B cell (primary cell): ENCODE results near the gene ADM2. TPM values are rescaled to one million over a fixed set of nuclear protein-coding genes. Genes with fewer than 3 reads are reported as not detected.
A peak's percentile ranks its signal among the peaks of the same experiment; 100 is the strongest.

Experiments
- ATAC-seq: fragments of 200-7000 bp; cut with Tn5 transposase; one replicate; pipeline ENCODE4 v1.10.0; 2021; ENCODE audit warnings: low read depth, mild to moderate bottlenecking, moderate number of reproducible peaks, moderate library complexity
- CTCF ChIA-PET: fragments of 350-600 bp; sonication (Branson Sonifier 250); formaldehyde crosslinking; loops from one replicate; lab custom pipeline; 2021; ENCODE audit warnings: antibody characterized with exemption, inconsistent platforms; lab: Charles Lee
- POLR2A ChIA-PET: fragments of 350-600 bp; sonication (Branson Sonifier 250); formaldehyde crosslinking; loops from one replicate; lab custom pipeline; 2021; ENCODE audit warnings: antibody characterized with exemption; lab: Charles Lee
- DNase-seq: peaks from one replicate; pipeline ENCODE4 v3.0.0; 2013
- H2AFZ ChIP-seq: 2 replicates; pipeline ENCODE4 v1.6.1; 2012; ENCODE audit warnings: mild to moderate bottlenecking, low read depth, low read length; ENCODE audit not compliant: insufficient read depth, poor library complexity, severe bottlenecking
- H3K27ac ChIP-seq, 2 donors: 1 replicate in 1 of 2; 2 replicates in 1 of 2; pipeline ENCODE4 v1.5.1; 2012 to 2013; ENCODE audit warnings: low read length in 2 of 2, mild to moderate bottlenecking in 2 of 2, moderate library complexity in 1 of 2
- H3K27me3 ChIP-seq, 4 experiments: fragments of 200-600 bp in 1 of 4; sonication (generic) in 1 of 4; replicated peaks in 1 of 4; 1 replicate in 2 of 4; 2 replicates in 2 of 4; pipeline versions ENCODE4 v1.6.1 to v1.7.0; 2013 to 2016; ENCODE audit warnings: low read length in 3 of 4, mild to moderate bottlenecking in 2 of 4, mixed read lengths in 1 of 4, moderate library complexity in 1 of 4; ENCODE audit not compliant: insufficient read depth in 4 of 4, control insufficient read depth in 3 of 4; ENCODE audit errors: control extremely low read depth in 1 of 4
- H3K36me3 ChIP-seq, 2 experiments: replicated peaks in 1 of 2; 1 replicate in 1 of 2; 2 replicates in 1 of 2; pipeline versions ENCODE4 v1.6.1 to v1.7.1; 2013; ENCODE audit warnings: low read length in 1 of 2; ENCODE audit not compliant: insufficient read depth in 2 of 2, control insufficient read depth in 1 of 2; ENCODE audit errors: control extremely low read depth in 1 of 2, extremely low read depth in 1 of 2
- H3K4me1 ChIP-seq, 2 donors: fragments of 200-600 bp in 1 of 2; sonication (generic) in 1 of 2; 1 replicate in 1 of 2; 2 replicates in 1 of 2; pipeline versions ENCODE4 v1.5.1 to v1.6.1; 2013 to 2017; ENCODE audit warnings: low read length in 2 of 2; ENCODE audit not compliant: control insufficient read depth in 2 of 2, insufficient read depth in 2 of 2
- H3K4me2 ChIP-seq: replicated peaks from 2 replicates; pipeline ENCODE3; 2012; ENCODE audit warnings: mild to moderate bottlenecking, low read depth, low read length; ENCODE audit not compliant: poor library complexity, severe bottlenecking
- H3K4me3 ChIP-seq, 5 experiments: fragments of 200-600 bp in 1 of 5; sonication (generic) in 1 of 5; 1 replicate in 3 of 5; 2 replicates in 2 of 5; pipeline versions ENCODE4 v1.5.1 to v1.7.0; 2011 to 2016; ENCODE audit warnings: low read length in 4 of 5, mild to moderate bottlenecking in 4 of 5, low read depth in 2 of 5, control low read depth in 1 of 5, moderate library complexity in 1 of 5; ENCODE audit not compliant: insufficient read depth in 1 of 5; ENCODE audit errors: control extremely low read depth in 1 of 5, extremely low read depth in 1 of 5
- H3K79me2 ChIP-seq: fragments of 200-600 bp; sonication (generic); one replicate; pipeline ENCODE4 v1.6.0; 2016; ENCODE audit warnings: low read length; ENCODE audit not compliant: control insufficient read depth, insufficient read depth
- H3K9ac ChIP-seq: fragments of 200-600 bp; sonication (generic); 2 replicates; pipeline ENCODE4 v1.6.1; 2017; ENCODE audit warnings: mild to moderate bottlenecking, low read length, moderate library complexity
- H3K9me3 ChIP-seq, 3 donors: one replicate each; pipeline versions ENCODE4 v1.6.1 to v1.7.1; 2013; ENCODE audit warnings: low read length in 2 of 3; ENCODE audit not compliant: control insufficient read depth in 2 of 3, insufficient read depth in 1 of 3; ENCODE audit errors: control extremely low read depth in 1 of 3
- H4K20me1 ChIP-seq: 2 replicates; pipeline ENCODE4 v1.6.0; 2012; ENCODE audit warnings: mild to moderate bottlenecking, low read length; ENCODE audit not compliant: insufficient read depth, control insufficient read depth, poor library complexity, severe bottlenecking
- H3K27ac Mint-ChIP-seq: one replicate; pipeline ENCODE4 v1.8.0; 2021; ENCODE audit warnings: mixed read lengths
- H3K27me3 Mint-ChIP-seq: one replicate; pipeline ENCODE4 v1.8.0; 2021; ENCODE audit warnings: mixed read lengths
- H3K4me1 Mint-ChIP-seq: one replicate; pipeline ENCODE4 v1.8.0; 2021; ENCODE audit warnings: mixed read lengths
- H3K4me3 Mint-ChIP-seq: one replicate; pipeline ENCODE4 v1.8.0; 2021; ENCODE audit warnings: mixed read lengths
- H3K9me3 Mint-ChIP-seq: one replicate; pipeline ENCODE4 v1.8.0; 2022; ENCODE audit warnings: mixed read lengths; ENCODE audit not compliant: insufficient read depth
- CTCF ChIP-seq: fragments of 200-600 bp; IDR thresholded peaks from one replicate; pipeline ENCODE4 v1.8.0; 2022; ENCODE audit warnings: antibody characterized with exemption, mild to moderate bottlenecking
- EZH2 ChIP-seq: IDR thresholded peaks from 2 replicates; pipeline ENCODE4 v1.6.1; 2012; ENCODE audit warnings: borderline replicate concordance, low read depth, mild to moderate bottlenecking, moderate library complexity, low read length; ENCODE audit not compliant: insufficient read depth, poor library complexity, severe bottlenecking
- WGBS: methylation state at CpG from one replicate; pipeline ENCODE4 v1.1.5; 2013; ENCODE audit warnings: missing lambda C conversion rate; ENCODE audit not compliant: insufficient coverage; 5-methylcytosine and 5-hydroxymethylcytosine counted together
- intact Hi-C: fragments of 100-400 bp; cut with micrococcal nuclease; formaldehyde crosslinking; loops from one replicate; pipeline ENCODE4 v1.10.0; 2022
- polyA plus RNA-seq: library from polyadenylated mRNA; depleted of rRNA; stranded (reverse); fragments of >200 nt; gene quantifications from 2 replicates; pipeline ENCODE4 v1.2.3, GENCODE V29; 2012
- total RNA-seq, 2 donors: library from RNA; stranded (reverse); fragments of 120-200 nt in 1 of 2; gene quantifications; 1 replicate in 1 of 2; 2 replicates in 1 of 2; pipeline versions ENCODE4 v1.2.3 to v1.2.4, GENCODE V29; 2013 to 2022

The ADM2 gene
- total and polyA plus RNA-seq, 2 donors (not counting 1 experiment from before 2014, with no cell fraction given), result 0.67 to 3.7 TPM

DNA sequence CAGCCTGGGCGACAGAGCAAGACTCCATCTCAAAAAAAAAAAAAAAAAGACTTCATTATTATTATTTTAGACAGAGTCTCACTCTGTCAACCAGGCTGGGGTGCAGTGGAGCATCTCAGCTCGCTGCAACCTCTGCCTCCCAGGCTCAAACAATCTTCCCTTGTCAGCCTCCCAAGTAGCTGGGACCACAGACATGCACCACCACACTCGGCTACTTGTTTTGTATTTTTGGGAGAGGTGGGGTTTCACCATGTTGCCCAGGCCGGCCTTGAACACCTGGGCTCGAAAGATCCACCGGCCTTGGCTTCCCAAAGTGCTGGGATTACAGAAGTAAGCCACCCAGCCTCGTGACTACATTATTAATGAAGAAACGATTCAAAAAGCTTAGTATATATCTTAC lies 53.8 kb downstream of the ADM2 start:
- WGBS, result 86% methylated on average over 1 of the region's 8 CpGs
- peaks cover 0 to 2% (median 0%) of the 10 kb centered on the region in 3 donors for H3K9me3 ChIP-seq
- peak; percentile 52 for DNase-seq
- CTCF ChIA-PET, result interaction anchor here (0.7 to 3.4 kb wide), 4 partner anchors 9 to 30 kb away, joined by 4 to 13 read pairs (median 6); partner anchors contain the start of gene SCO2
- intact Hi-C loops, result no loop called here
- H2AFZ ChIP-seq, result no peak overlapping the region
- H3K4me1 ChIP-seq, result peaks cover 32 to 62% of the 10 kb centered on the region in 2 donors
- peaks cover 49% of the 10 kb centered on the region for H3K4me1 Mint-ChIP-seq
- peaks cover 17% of the 10 kb centered on the region for H3K79me2 ChIP-seq
- no peak for ATAC-seq
- H3K9ac ChIP-seq, result no peak overlapping the region
- no peaks in the 10 kb centered on the region for H3K9me3 Mint-ChIP-seq
- H3K27me3 ChIP-seq, result no peaks in the 10 kb centered on the region
- POLR2A ChIA-PET, result interaction anchor here (0.6 to 1.7 kb wide), 5 partner anchors 10 to 294 kb away, joined by 3 to 13 read pairs (median 5); partner anchors contain the start of gene SCO2
- peak overlapping the region in 1 of 5 experiments; percentile 21 for H3K4me3 ChIP-seq
- TF ChIP-seq CTCF (no peak), EZH2 (no peak)
- peak overlapping the region; percentile 37 for H3K4me2 ChIP-seq
- peak overlapping the region; percentile 49 for H3K4me3 Mint-ChIP-seq
- no peaks in the 10 kb centered on the region for H3K36me3 ChIP-seq
- no peaks in the 10 kb centered on the region for H3K27me3 Mint-ChIP-seq
- peak overlapping the region; percentile 99 for H3K27ac Mint-ChIP-seq
- no peaks in the 10 kb centered on the region for H4K20me1 ChIP-seq
- peak overlapping the region in 1 of 2 donors; percentile 64 for H3K27ac ChIP-seq

Other genes starting within 250 kb of the ADM2 start
- 137 and 139 TPM in 2 replicates for gene TUBGCP6, start 236.5 kb upstream of the ADM2 start, total RNA-seq
- 174 and 178 TPM in 2 replicates for gene TUBGCP6, start 236.5 kb upstream of the ADM2 start, polyA plus RNA-seq
- 120 and 136 TPM in 2 replicates for gene HDAC10, start 230.3 kb upstream of the ADM2 start, total RNA-seq
- 187 and 241 TPM in 2 replicates for gene HDAC10, start 230.3 kb upstream of the ADM2 start, polyA plus RNA-seq
- 5.3 and 6.5 TPM in 2 replicates for gene MAPK12, start 219.9 kb upstream of the ADM2 start, total RNA-seq
- gene MAPK12, start 219.9 kb upstream of the ADM2 start, polyA plus RNA-seq, result 7.5 and 7.8 TPM in 2 replicates
- gene MAPK11, start 211.2 kb upstream of the ADM2 start, total RNA-seq, result 8.1 and 9.8 TPM in 2 replicates
- 7.8 and 9.9 TPM in 2 replicates for gene MAPK11, start 211.2 kb upstream of the ADM2 start, polyA plus RNA-seq
- 30.3 and 31.4 TPM in 2 replicates for gene PLXNB2, start 173.9 kb upstream of the ADM2 start, total RNA-seq
- gene PLXNB2, start 173.9 kb upstream of the ADM2 start, polyA plus RNA-seq, result 5.2 and 5.9 TPM in 2 replicates
- gene DENND6B, start 154.5 kb upstream of the ADM2 start, total RNA-seq, result 10.3 and 10.6 TPM in 2 replicates
- gene DENND6B, start 154.5 kb upstream of the ADM2 start, polyA plus RNA-seq, result 2.8 and 3.6 TPM in 2 replicates
- gene PPP6R2, start 138.2 kb upstream of the ADM2 start, total RNA-seq, result 98.7 and 101 TPM in 2 replicates
- gene PPP6R2, start 138.2 kb upstream of the ADM2 start, polyA plus RNA-seq, result 91.4 TPM in 2 replicates
- gene SBF1, start 6.5 kb upstream of the ADM2 start, total RNA-seq, result 254 TPM in 2 replicates
- 110 and 123 TPM in 2 replicates for gene SBF1, start 6.5 kb upstream of the ADM2 start, polyA plus RNA-seq
- gene MIOX, start 5.3 kb downstream of the ADM2 start, total RNA-seq, result not detected in 2 replicates
- 0.12 and 0.88 TPM in 2 replicates for gene MIOX, start 5.3 kb downstream of the ADM2 start, polyA plus RNA-seq
- gene LMF2, start 26.2 kb downstream of the ADM2 start, total RNA-seq, result 128 and 132 TPM in 2 replicates
- 316 and 396 TPM in 2 replicates for gene LMF2, start 26.2 kb downstream of the ADM2 start, polyA plus RNA-seq
- gene NCAPH2, start 26.7 kb downstream of the ADM2 start, total RNA-seq, result 71.5 and 76.9 TPM in 2 replicates
- gene NCAPH2, start 26.7 kb downstream of the ADM2 start, polyA plus RNA-seq, result 47.1 and 64.9 TPM in 2 replicates
- gene SCO2, start 44.1 kb downstream of the ADM2 start, total RNA-seq, result 1.1 TPM in 2 replicates
- 14.2 and 15.4 TPM in 2 replicates for gene SCO2, start 44.1 kb downstream of the ADM2 start, polyA plus RNA-seq
- gene TYMP, start 48.5 kb downstream of the ADM2 start, total RNA-seq, result 45.1 and 47.7 TPM in 2 replicates
- 43.6 and 45.8 TPM in 2 replicates for gene TYMP, start 48.5 kb downstream of the ADM2 start, polyA plus RNA-seq
- gene KLHDC7B, start 64.4 kb downstream of the ADM2 start, total RNA-seq, result 4.2 and 6.2 TPM in 2 replicates
- 0.61 and 1.8 TPM in 2 replicates for gene KLHDC7B, start 64.4 kb downstream of the ADM2 start, polyA plus RNA-seq
- not detected in 2 replicates for gene SYCE3, start 81.4 kb downstream of the ADM2 start, total RNA-seq
- not detected in 2 replicates for gene SYCE3, start 81.4 kb downstream of the ADM2 start, polyA plus RNA-seq
- 55.0 and 59.8 TPM in 2 replicates for gene CPT1B, start 96.9 kb downstream of the ADM2 start, total RNA-seq
- gene CPT1B, start 96.9 kb downstream of the ADM2 start, polyA plus RNA-seq, result 109 and 142 TPM in 2 replicates
- 238 and 239 TPM in 2 replicates for gene CHKB, start 101.3 kb downstream of the ADM2 start, total RNA-seq
- 309 and 350 TPM in 2 replicates for gene CHKB, start 101.3 kb downstream of the ADM2 start, polyA plus RNA-seq
- gene MAPK8IP2, start 119.2 kb downstream of the ADM2 start, total RNA-seq, result 0.39 and 0.44 TPM in 2 replicates
- gene MAPK8IP2, start 119.2 kb downstream of the ADM2 start, polyA plus RNA-seq, result 0.19 and 0.36 TPM in 2 replicates
- 77.1 and 82.0 TPM in 2 replicates for gene ARSA, start 146.6 kb downstream of the ADM2 start, total RNA-seq
- 118 and 128 TPM in 2 replicates for gene ARSA, start 146.6 kb downstream of the ADM2 start, polyA plus RNA-seq
- gene SHANK3, start 191.3 kb downstream of the ADM2 start, total RNA-seq, result not detected in 2 replicates
- gene SHANK3, start 191.3 kb downstream of the ADM2 start, polyA plus RNA-seq, result 0.01 TPM in 1 of 2 replicates, not detected in the other